Sigmoid colon (tissue), 7 donors: ENCODE data around the gene UBL4B. TPM values are rescaled to one million over a fixed set of nuclear protein-coding genes. Genes with fewer than 3 reads are reported as not detected.

Experiments used
- DNase-seq: peaks from one replicate; pipeline ENCODE4 v3.0.0-alpha.2; 2019
- H3K27ac ChIP-seq, 4 donors: fragments of 200-600 bp; sonication (generic); one replicate each; pipeline ENCODE4 v1.5.1; 2016 to 2019; ENCODE audit warnings: mild to moderate bottlenecking in 1 of 4
- H3K27me3 ChIP-seq, 3 donors: fragments of 200-600 bp; sonication (generic); one replicate each; pipeline ENCODE4 v1.5.1; 2019; ENCODE audit warnings: mild to moderate bottlenecking in 1 of 3
- H3K36me3 ChIP-seq, 4 donors: fragments of 200-600 bp; sonication (generic); one replicate each; pipeline ENCODE4 v1.5.1; 2016 to 2019
- H3K4me1 ChIP-seq, 4 donors: fragments of 200-600 bp; sonication (generic); one replicate each; pipeline ENCODE4 v1.5.1; 2017 to 2019
- H3K4me3 ChIP-seq, 4 donors: fragments of 200-600 bp; sonication (generic); one replicate each; pipeline ENCODE4 v1.5.1; 2017 to 2019; ENCODE audit warnings: mild to moderate bottlenecking in 2 of 4, moderate library complexity in 1 of 4
- H3K9me3 ChIP-seq, 4 donors: fragments of 200-600 bp in 3 of 4; sonication (generic) in 3 of 4; one replicate each; pipeline versions ENCODE4 v1.5.1 to v1.6.1; 2013 to 2019
- EP300 ChIP-seq, 4 donors: sonication (generic); formaldehyde crosslinking; IDR thresholded peaks; one replicate each; pipeline ENCODE4 v1.6.1; 2017; ENCODE audit warnings: antibody characterized with exemption in 4 of 4
- POLR2A ChIP-seq, 2 donors: fragments of 450-650 bp; IDR thresholded peaks; one replicate each; pipeline ENCODE4 v1.6.1; 2016; ENCODE audit warnings: antibody characterized with exemption in 2 of 2, mild to moderate bottlenecking in 2 of 2, moderate library complexity in 2 of 2
- POLR2AphosphoS5 ChIP-seq, 4 donors: sonication (generic); formaldehyde crosslinking; IDR thresholded peaks; one replicate each; pipeline ENCODE4 v1.6.1; 2017; ENCODE audit warnings: antibody characterized with exemption in 4 of 4
- WGBS, 2 donors: extraction: QIAGEN DNeasy Blood & Tissue Kit; methylation state at CpG; one replicate each; pipeline ENCODE4 v1.1.7; 2013; 5-methylcytosine and 5-hydroxymethylcytosine counted together
- intact Hi-C: fragments of 100-400 bp; cut with DNase I; formaldehyde crosslinking; loops from one replicate; pipeline ENCODE4 v1.15.1; 2023
- polyA plus RNA-seq, 3 donors: library from polyadenylated mRNA; stranded (reverse); fragments of 200-250 nt; gene quantifications; one replicate each; pipeline ENCODE4 v1.2.3, GENCODE V29; 2013
- total RNA-seq, 4 donors: library from RNA; depleted of rRNA; stranded (reverse); fragments of >200 nt; gene quantifications; one replicate each; pipeline ENCODE4 v1.1.0, GENCODE V29; 2016
- TF ChIP-seq, protein P1 (sequence below), 4 experiments: fragments of 450-650 bp in 3 of 4; fragments of 200-600 bp in 1 of 4; IDR thresholded peaks; one replicate each; pipeline ENCODE4 v1.5.1; 2016 to 2019; ENCODE audit warnings: antibody characterized with exemption in 4 of 4, mild to moderate bottlenecking in 3 of 4, moderate library complexity in 2 of 4
- donor health status: healthy with polysubstance abuse.
- donor health status: Bipolar disorder and iron deficiency.
- donor health status: healthy.

Gene UBL4B
- total and polyA plus RNA-seq, 7 donors, result 0.06 to 0.33 TPM; not detected in 5

DNA sequence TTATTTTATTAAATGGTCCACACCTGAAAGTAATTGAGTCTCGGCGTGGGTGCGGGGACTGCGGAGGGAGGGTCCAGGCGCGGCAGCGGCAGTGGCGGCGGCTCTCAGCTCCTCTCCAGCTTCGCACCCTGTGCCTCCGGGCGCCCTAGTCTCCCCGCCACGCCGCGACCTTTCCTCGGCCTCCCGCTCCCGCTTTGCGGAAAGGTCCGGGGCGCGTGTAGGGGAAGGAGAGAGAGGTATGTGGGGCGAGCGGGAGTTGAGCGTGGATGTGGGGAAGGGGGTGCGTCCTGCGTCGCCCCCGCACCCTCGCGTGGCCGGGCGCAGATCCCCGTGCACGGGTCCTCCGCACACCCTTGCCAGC is 28.4 kb upstream of the UBL4B start:
- H3K4me3 ChIP-seq, result peak overlapping the region; percentile 59 to 73 (median 62)
- peaks cover 0 to 9% (median 0%) of the 10 kb centered on the region in 3 donors for H3K27me3 ChIP-seq
- H3K4me1 ChIP-seq, result peaks cover 0 to 17% (median 13%) of the 10 kb centered on the region in 4 donors
- H3K9me3 ChIP-seq, result no peaks in the 10 kb centered on the region
- H3K27ac ChIP-seq, result peak overlapping the region; percentile 68 to 85 (median 79)
- 1 to 2% methylated on average over 37 of the region's 37 CpGs for WGBS, 2 donors
- no peaks in the 10 kb centered on the region for H3K36me3 ChIP-seq
- DNase-seq, result no peak
- intact Hi-C loops, result no loop called here
- TF ChIP-seq POLR2AphosphoS5 (IDR thresholded peaks at IDR 0.05), result no peak
- no peak for TF ChIP-seq EP300 (IDR thresholded peaks at IDR 0.05)
- no peak for TF ChIP-seq POLR2A (IDR thresholded peaks at IDR 0.05)
- TF ChIP-seq, protein P1, sequence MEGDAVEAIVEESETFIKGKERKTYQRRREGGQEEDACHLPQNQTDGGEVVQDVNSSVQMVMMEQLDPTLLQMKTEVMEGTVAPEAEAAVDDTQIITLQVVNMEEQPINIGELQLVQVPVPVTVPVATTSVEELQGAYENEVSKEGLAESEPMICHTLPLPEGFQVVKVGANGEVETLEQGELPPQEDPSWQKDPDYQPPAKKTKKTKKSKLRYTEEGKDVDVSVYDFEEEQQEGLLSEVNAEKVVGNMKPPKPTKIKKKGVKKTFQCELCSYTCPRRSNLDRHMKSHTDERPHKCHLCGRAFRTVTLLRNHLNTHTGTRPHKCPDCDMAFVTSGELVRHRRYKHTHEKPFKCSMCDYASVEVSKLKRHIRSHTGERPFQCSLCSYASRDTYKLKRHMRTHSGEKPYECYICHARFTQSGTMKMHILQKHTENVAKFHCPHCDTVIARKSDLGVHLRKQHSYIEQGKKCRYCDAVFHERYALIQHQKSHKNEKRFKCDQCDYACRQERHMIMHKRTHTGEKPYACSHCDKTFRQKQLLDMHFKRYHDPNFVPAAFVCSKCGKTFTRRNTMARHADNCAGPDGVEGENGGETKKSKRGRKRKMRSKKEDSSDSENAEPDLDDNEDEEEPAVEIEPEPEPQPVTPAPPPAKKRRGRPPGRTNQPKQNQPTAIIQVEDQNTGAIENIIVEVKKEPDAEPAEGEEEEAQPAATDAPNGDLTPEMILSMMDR (IDR thresholded peaks at IDR 0.05), result no peak

DNA sequence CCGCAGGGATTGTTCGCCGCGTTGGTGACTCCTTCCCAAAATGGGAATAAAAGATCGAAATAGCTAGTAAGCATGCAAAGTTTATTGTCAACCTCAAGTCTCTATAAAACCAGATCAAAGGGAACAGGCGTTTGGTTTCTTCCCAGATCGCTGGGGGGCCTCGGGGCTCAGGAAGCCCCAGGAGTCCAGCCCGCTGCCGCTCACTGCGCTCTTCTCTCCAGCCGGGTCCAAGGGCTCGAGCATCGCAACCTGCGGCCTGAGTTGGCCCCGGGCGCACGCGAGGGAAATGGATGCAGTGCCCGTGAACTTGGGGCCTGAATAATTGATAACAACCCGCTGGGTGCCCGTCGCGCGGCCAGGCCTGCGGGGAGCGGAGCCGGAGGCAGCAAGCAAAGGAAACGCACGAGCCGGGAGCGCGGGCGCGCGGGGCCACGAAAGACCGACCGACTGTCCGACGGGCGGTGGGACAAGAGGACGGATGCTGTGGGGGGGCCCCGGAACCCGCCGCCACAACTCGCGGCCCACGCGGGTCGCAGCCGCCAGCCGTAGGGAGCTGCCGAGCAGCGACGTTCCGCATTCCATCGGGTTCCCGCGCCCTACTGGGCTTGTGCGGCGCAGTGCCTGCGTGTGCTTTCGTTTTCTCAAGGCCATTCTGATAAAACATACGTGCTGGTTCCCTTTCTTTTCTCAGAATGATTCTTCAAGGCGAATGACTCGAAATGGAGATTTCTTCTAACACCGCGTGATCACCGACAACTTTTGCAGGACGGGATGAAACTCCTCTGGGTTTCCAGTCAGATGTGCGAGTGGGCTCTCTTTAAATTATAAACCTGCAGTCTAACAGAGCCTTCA is 27.8 kb upstream of the UBL4B start:
- intact Hi-C loops, result no loop called here
- Histone ChIP-seq H3K4me3 (peak overlapping the region; percentile 59 to 73 (median 62)), H3K27ac (peak overlapping the region; percentile 68 to 85 (median 79)), H3K27me3 (peaks cover 0 to 9% (median 0%) of the 10 kb centered on the region in 3 donors), H3K9me3 (no peaks in the 10 kb centered on the region), H3K36me3 (no peaks in the 10 kb centered on the region), H3K4me1 (peaks cover 0 to 17% (median 13%) of the 10 kb centered on the region in 4 donors)
- DNase-seq, result peak; percentile 80
- WGBS, 2 donors, result 1 to 2% methylated on average over 72 of the region's 72 CpGs
- peak; percentile 18 to 71 (median 63) for TF ChIP-seq POLR2AphosphoS5 (IDR thresholded peaks at IDR 0.05)
- TF ChIP-seq, protein P1 (IDR thresholded peaks at IDR 0.05), result no peak

DNA sequence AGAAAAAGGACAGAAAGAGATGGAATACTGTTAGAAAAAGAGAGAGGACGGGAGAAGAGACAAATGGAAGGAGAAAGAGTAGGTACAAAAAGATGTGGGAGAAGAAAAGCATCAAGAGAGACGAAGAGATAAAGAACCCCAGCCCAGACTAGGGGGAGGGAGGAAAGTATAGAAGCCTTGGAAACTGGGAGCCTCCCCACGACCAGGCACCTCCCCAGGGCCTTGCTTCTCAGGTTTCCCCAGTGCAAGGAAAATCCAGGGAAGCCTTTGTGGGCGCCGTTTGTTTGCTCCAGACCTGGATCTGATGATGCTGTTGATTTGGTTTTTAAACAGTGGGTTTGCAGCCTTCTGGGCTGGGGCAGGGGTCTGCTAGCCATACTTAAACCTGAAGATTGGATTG is 26.6 kb upstream of the UBL4B start:
- Histone ChIP-seq H3K27me3 (peaks cover 0 to 9% (median 0%) of the 10 kb centered on the region in 3 donors), H3K9me3 (no peaks in the 10 kb centered on the region), H3K4me3 (no peak overlapping the region), H3K36me3 (no peaks in the 10 kb centered on the region), H3K27ac (peak overlapping the region in 2 of 4 donors; percentile 84 to 85), H3K4me1 (peaks cover 0 to 17% (median 13%) of the 10 kb centered on the region in 4 donors)
- TF ChIP-seq EP300 (IDR thresholded peaks at IDR 0.05) (no peak), POLR2A (IDR thresholded peaks at IDR 0.05) (no peak), POLR2AphosphoS5 (IDR thresholded peaks at IDR 0.05) (no peak)
- TF ChIP-seq, protein P1 (IDR thresholded peaks at IDR 0.05), result no peak
- intact Hi-C loops, result loop anchor here (2.0 kb wide), 1 partner anchor 21 kb away; no protein-coding TSS in a partner anchor
- DNase-seq, result no peak
- 80 to 84% methylated on average over 5 of the region's 5 CpGs for WGBS, 2 donors

DNA sequence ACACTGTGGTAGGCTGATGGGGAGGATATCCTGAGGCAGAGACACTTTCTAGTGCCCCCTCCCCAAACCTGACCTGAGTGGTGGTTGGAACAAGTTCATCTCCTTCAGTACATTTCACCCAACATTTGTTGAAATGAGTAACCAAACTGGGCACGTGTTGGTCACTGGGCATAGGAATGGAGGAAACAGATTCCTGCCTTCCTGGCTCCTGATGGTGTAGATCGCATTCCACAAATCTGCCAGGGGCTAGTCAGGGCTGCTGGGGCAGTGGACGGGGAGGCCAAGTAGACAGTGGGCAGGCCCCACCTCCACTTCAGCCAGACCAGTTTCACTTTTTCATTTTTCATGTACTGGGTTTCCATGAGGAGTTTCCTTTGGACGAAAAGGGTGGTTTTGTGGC is 25.3 kb upstream of the UBL4B start:
- Histone ChIP-seq H3K27me3 (peaks cover 0 to 9% (median 0%) of the 10 kb centered on the region in 3 donors), H3K4me3 (no peak overlapping the region), H3K36me3 (no peaks in the 10 kb centered on the region), H3K4me1 (peaks cover 0 to 17% (median 13%) of the 10 kb centered on the region in 4 donors), H3K9me3 (no peaks in the 10 kb centered on the region), H3K27ac (no peak overlapping the region)
- TF ChIP-seq EP300 (IDR thresholded peaks at IDR 0.05), result no peak
- no peak for TF ChIP-seq POLR2A (IDR thresholded peaks at IDR 0.05)
- TF ChIP-seq, protein P1 (IDR thresholded peaks at IDR 0.05), result no peak
- TF ChIP-seq POLR2AphosphoS5 (IDR thresholded peaks at IDR 0.05), result no peak
- WGBS, 2 donors, result 71 to 84% methylated on average over 4 of the region's 4 CpGs
- intact Hi-C loops, result loop anchor here (2.0 kb wide), 1 partner anchor 20 kb away; no protein-coding TSS in a partner anchor
- DNase-seq, result no peak
